Peyer's patch (tissue), 4 donors: ENCODE data around the gene ASB1. TPM values are rescaled to one million over a fixed set of nuclear protein-coding genes. Genes with fewer than 3 reads are reported as not detected.

Source experiments
- DNase-seq, 3 donors: peaks; one replicate each; pipeline ENCODE4 v3.0.0-alpha.2; 2017 to 2019
- H3K27ac ChIP-seq, 4 donors: fragments of 200-600 bp; sonication (generic); one replicate each; pipeline ENCODE4 v1.5.1; 2016 to 2019
- H3K27me3 ChIP-seq, 2 donors: fragments of 200-600 bp; sonication (generic); one replicate each; pipeline ENCODE4 v1.5.1; 2019
- H3K36me3 ChIP-seq, 3 donors: fragments of 200-600 bp; sonication (generic); one replicate each; pipeline ENCODE4 v1.5.1; 2016 to 2019
- H3K4me1 ChIP-seq, 4 donors: fragments of 200-600 bp; sonication (generic); one replicate each; pipeline ENCODE4 v1.5.1; 2016 to 2019
- H3K4me3 ChIP-seq, 4 donors: fragments of 200-600 bp; sonication (generic); 1 replicate in 3 of 4; 2 replicates in 1 of 4; pipeline ENCODE4 v1.5.1; 2016 to 2019; ENCODE audit warnings: mild to moderate bottlenecking in 1 of 4
- H3K9me3 ChIP-seq, 4 donors: fragments of 200-600 bp; sonication (generic); one replicate each; pipeline ENCODE4 v1.5.1; 2016 to 2019; ENCODE audit warnings: mild to moderate bottlenecking in 1 of 4
- POLR2A ChIP-seq, 2 donors: fragments of 450-650 bp; IDR thresholded peaks; one replicate each; pipeline ENCODE4 v1.5.1; 2017; ENCODE audit warnings: antibody characterized with exemption in 2 of 2, mild to moderate bottlenecking in 2 of 2, moderate library complexity in 2 of 2
- total RNA-seq, 4 donors: library from RNA; depleted of rRNA; stranded (reverse); fragments of >200 nt; gene quantifications; one replicate each; pipeline ENCODE4 v1.1.0, GENCODE V29; 2016
- TF ChIP-seq, protein P1 (sequence below), 6 experiments: fragments of 450-650 bp in 4 of 6; fragments of 200-600 bp in 2 of 6; sonication (generic) in 1 of 6; IDR thresholded peaks; one replicate each; pipeline ENCODE4 v1.5.1; 2017 to 2019; ENCODE audit warnings: antibody characterized with exemption in 6 of 6, mild to moderate bottlenecking in 3 of 6, moderate library complexity in 1 of 6

The ASB1 gene
- total RNA-seq, 4 donors from 2014 or later: 17.5 to 62.7 (median 24.9) TPM

GRCh38 chr2:238427435-238428162, 872 bp downstream of the ASB1 start:
- DNase-seq: no peak
- peak overlapping the region; percentile 88 to 97 (median 94) for H3K27ac ChIP-seq
- H3K4me3 ChIP-seq: peak overlapping the region; percentile 94 to 98 (median 98)
- TF ChIP-seq, protein P1, sequence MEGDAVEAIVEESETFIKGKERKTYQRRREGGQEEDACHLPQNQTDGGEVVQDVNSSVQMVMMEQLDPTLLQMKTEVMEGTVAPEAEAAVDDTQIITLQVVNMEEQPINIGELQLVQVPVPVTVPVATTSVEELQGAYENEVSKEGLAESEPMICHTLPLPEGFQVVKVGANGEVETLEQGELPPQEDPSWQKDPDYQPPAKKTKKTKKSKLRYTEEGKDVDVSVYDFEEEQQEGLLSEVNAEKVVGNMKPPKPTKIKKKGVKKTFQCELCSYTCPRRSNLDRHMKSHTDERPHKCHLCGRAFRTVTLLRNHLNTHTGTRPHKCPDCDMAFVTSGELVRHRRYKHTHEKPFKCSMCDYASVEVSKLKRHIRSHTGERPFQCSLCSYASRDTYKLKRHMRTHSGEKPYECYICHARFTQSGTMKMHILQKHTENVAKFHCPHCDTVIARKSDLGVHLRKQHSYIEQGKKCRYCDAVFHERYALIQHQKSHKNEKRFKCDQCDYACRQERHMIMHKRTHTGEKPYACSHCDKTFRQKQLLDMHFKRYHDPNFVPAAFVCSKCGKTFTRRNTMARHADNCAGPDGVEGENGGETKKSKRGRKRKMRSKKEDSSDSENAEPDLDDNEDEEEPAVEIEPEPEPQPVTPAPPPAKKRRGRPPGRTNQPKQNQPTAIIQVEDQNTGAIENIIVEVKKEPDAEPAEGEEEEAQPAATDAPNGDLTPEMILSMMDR (IDR thresholded peaks at IDR 0.05): no peak
- no peak for TF ChIP-seq POLR2A (IDR thresholded peaks at IDR 0.05)
- no peaks in the 10 kb centered on the region for H3K27me3 ChIP-seq
- H3K4me1 ChIP-seq: peaks cover 0 to 19% (median 5%) of the 10 kb centered on the region in 4 donors
- H3K36me3 ChIP-seq: peaks cover 0 to 9% (median 0%) of the 10 kb centered on the region in 3 donors
- no peaks in the 10 kb centered on the region for H3K9me3 ChIP-seq

DNA sequence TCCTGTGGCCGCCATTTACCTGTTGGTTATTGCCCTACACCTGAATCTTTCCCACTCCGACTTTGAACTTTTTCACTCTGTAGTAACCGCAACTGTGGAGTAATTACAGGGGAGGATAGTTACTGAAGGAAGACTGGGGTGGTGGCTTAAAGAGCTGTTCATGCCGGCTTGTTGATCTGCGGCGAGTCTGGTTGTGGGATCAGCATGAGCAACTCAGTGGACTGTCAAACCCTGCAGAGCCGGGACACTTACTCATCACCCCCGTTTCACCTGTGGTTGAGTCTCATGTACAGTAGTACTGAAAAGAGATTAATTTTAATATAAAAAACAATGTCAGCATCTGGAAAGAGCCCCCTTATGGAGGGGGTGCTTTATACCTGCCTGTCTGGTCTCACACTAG, 2.1 kb downstream of the ASB1 start:
- Histone ChIP-seq H3K27me3 (no peaks in the 10 kb centered on the region), H3K9me3 (no peaks in the 10 kb centered on the region), H3K36me3 (peaks cover 0 to 16% (median 0%) of the 10 kb centered on the region in 3 donors), H3K4me1 (peaks cover 0 to 19% (median 5%) of the 10 kb centered on the region in 4 donors), H3K27ac (no peak overlapping the region), H3K4me3 (no peak overlapping the region)
- TF ChIP-seq, protein P1 (IDR thresholded peaks at IDR 0.05): no peak
- TF ChIP-seq POLR2A (IDR thresholded peaks at IDR 0.05): no peak
- DNase-seq: no peak

GRCh38 chr2:238430781-238431180, 4.1 kb downstream of the ASB1 start:
- Histone ChIP-seq H3K36me3 (peaks cover 0 to 34% (median 0%) of the 10 kb centered on the region in 3 donors), H3K4me3 (no peak overlapping the region), H3K9me3 (no peaks in the 10 kb centered on the region), H3K27ac (no peak overlapping the region), H3K4me1 (peaks cover 0 to 17% (median 4%) of the 10 kb centered on the region in 4 donors), H3K27me3 (no peaks in the 10 kb centered on the region)
- TF ChIP-seq POLR2A (IDR thresholded peaks at IDR 0.05): no peak
- TF ChIP-seq, protein P1 (IDR thresholded peaks at IDR 0.05): no peak
- DNase-seq: no peak

DNA sequence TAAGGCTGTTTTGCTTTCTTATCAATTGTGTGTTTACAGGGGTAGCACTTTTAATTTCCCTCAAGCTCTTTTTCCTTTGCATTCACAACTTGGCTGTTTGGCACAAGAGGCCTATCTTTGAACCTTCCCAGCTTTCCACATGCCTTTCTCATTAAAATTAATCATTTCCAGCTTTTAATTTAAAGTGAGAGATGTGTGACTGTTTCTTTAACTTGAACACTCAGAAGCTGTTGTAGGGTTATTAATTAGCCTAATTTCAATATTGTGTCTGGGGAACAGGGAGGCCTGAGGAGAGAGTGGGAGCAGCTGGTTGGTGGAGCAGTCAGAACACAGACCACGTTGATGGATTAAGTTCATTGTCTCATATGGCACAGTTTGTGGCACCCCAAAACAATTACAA, 4.7 kb downstream of the ASB1 start:
- Histone ChIP-seq H3K36me3 (peaks cover 0 to 41% (median 0%) of the 10 kb centered on the region in 3 donors), H3K9me3 (no peaks in the 10 kb centered on the region), H3K27me3 (no peaks in the 10 kb centered on the region), H3K4me3 (no peak overlapping the region), H3K4me1 (peaks cover 0 to 13% (median 0%) of the 10 kb centered on the region in 4 donors), H3K27ac (no peak overlapping the region)
- DNase-seq: no peak
- no peak for TF ChIP-seq POLR2A (IDR thresholded peaks at IDR 0.05)
- TF ChIP-seq, protein P1 (IDR thresholded peaks at IDR 0.05): no peak

GRCh38 chr2:238433300-238433915, 6.7 kb downstream of the ASB1 start:
- H3K36me3 ChIP-seq: peaks cover 0 to 50% (median 0%) of the 10 kb centered on the region in 3 donors
- H3K4me1 ChIP-seq: peaks cover 0 to 2% (median 0%) of the 10 kb centered on the region in 4 donors
- H3K27ac ChIP-seq: no peak overlapping the region
- no peak overlapping the region for H3K4me3 ChIP-seq
- no peaks in the 10 kb centered on the region for H3K27me3 ChIP-seq
- H3K9me3 ChIP-seq: no peaks in the 10 kb centered on the region
- TF ChIP-seq, protein P1 (IDR thresholded peaks at IDR 0.05): no peak
- TF ChIP-seq POLR2A (IDR thresholded peaks at IDR 0.05): no peak
- DNase-seq: no peak
